NT2/D1 (cell line): Measurements from ENCODE around the gene CRADD.

ENCODE experiments used
- YY1 ChIP-seq: IDR thresholded peaks from 2 replicates; pipeline ENCODE4 v1.6.1; 2011; ENCODE audit not compliant: insufficient read length, insufficient read depth
- ZNF274 ChIP-seq: IDR thresholded peaks from 2 replicates; pipeline ENCODE4 v1.6.1; 2011; ENCODE audit warnings: mild to moderate bottlenecking, low read depth, low read length

GRCh38 chr12:93914281-93914680 is 237.1 kb downstream of the CRADD start:
- no peak for TF ChIP-seq YY1
- TF ChIP-seq ZNF274 = no peak
